Measurements from ENCODE around the gene ZEB2.
"Not testable (repeated sequence)": the region's sequence is repeated elsewhere in the genome, so short reads cannot be mapped to it uniquely, and the experiment has no call there.

The ZEB2 gene

DNA sequence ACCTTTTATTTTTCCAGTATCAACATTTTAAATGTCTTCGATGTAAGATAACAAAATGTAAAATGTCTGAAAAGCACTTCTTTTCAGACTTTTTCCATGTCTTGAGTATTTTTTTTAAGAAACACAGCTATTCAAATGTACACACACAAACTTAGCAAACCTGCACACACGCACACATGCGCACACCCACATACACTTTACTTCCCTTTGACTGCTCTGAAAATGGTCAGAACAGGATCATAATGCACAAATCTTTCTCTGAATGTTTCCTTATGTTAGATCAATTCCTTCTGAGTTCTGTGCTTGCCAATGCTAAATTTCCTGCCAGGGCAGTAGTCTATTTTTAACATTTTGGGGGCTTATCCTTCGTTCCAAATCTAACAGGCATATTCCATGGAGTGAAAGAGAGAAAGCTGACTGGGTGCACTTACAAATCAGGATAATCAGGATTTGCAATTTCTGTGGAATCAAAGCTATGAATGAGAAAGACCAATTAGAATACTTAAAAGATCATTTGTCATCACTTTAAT is 136.3 kb downstream of the ZEB2 start:
- DNase-seq (ENCODE audit: low spot score) = no peak

GRCh38 chr2:144382849-144383248 is 137.1 kb downstream of the ZEB2 start:
- peak; percentile 65 for DNase-seq (ENCODE audit: low spot score)

- DNase-seq (ENCODE audit: low spot score) = no peak
Measured at GRCh38 chr2:144381716-144382115, 138.2 kb downstream of the ZEB2 start.

GRCh38 chr2:144379851-144380311 is 140.0 kb downstream of the ZEB2 start:
- no peak for DNase-seq (ENCODE audit: low spot score)

- DNase-seq (ENCODE audit: low spot score) = no peak
Measured at GRCh38 chr2:144378551-144378950, 141.4 kb downstream of the ZEB2 start.

DNA sequence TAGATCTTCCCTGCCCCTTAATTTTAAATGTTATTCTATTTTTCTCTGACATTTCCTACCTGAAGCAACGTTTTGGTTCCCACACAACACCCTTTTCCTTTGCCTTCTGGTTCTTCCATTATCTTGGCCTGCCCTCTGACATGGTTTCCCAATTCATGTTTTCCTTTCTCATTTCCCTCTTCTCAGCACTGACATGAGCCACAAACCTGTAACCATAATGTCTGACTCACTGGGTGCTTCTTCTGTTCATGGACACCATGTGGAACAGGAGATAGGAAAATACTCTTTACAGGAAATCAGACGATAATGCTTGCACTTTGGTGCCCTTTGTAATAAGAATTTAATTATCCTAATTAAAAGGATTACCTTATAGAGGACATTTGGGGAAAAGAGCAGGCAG is 142.0 kb downstream of the ZEB2 start:
- DNase-seq (ENCODE audit: low spot score) = no peak

DNA sequence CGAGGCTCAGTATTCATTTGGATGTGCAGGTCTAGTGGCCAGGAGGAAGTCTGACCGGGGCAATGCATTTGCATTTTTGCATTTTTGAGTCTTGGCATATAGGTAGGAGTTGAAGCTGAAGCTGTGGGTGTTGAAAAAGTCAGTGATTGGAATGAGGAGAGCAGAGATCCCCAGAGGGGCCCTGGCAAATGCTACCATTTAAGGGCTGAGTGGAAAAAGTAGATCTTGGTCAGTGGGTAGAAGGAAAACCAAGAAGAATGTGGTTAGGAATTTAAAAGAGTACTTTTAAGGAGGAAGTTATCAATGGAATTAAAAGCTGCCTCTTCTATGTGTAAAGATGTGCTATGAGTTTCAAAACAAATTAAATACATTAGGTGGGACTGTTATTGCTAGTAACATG is 143.0 kb downstream of the ZEB2 start:
- DNase-seq (ENCODE audit: low spot score) = no peak

GRCh38 chr2:144376460-144376859 is 143.5 kb downstream of the ZEB2 start:
- DNase-seq (ENCODE audit: low spot score) = no peak

DNA sequence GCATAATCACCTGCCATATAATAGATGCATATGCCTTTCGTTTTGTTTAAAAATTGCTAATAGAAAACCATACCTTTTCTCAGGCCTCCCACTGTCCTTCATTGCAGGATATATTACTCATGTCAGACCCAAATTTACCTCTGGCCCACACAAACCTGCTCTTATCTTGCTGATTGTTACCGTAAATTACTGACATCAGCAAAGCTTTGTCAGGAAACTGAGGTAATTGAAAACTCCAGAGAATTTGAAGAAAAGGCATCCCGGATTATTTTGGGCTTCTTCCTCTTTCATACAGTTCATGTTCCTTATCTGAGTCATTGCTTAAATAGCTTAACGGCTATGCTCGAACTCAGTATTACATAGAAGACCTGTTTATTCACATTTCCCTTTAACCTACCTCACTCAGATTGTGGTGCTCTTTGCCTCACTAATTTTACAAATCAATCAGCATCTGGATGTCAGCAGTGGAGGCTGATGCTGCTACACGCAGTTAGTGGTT is 145.7 kb downstream of the ZEB2 start:
- DNase-seq (ENCODE audit: low spot score) = peak; percentile 48

- DNase-seq (ENCODE audit: low spot score) = no peak
Measured at GRCh38 chr2:144372410-144373080, 147.4 kb downstream of the ZEB2 start.

DNA sequence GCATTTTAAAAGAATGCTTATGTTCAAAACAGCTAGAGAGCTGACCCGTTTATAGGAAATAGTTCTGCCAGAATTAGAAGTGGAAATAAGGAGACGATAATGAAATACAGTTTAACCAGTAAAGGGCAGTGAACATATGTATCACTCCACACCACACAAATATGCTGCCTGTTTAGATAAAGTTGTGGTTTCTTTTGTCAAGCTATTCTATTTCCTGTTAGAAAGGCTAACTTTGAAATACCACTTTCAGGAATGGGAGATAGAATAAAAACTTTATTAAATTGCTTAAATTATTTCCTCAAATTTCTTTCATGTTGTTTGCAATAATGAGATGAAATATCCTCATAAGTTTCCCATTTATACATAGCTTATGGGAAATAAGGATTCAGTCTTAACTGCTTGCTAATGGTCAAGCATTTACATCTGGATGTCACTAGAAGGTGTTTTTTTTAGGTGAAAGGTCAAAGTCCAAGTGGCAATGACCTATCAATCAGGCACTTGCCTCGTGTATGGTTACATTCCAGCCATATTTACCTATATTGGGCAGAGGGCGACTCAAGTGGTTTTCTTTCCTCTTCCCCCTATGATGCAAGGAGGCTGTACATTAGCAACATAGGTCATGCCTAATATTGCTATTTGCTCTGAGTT is 148.9 kb downstream of the ZEB2 start:
- DNase-seq (ENCODE audit: low spot score) = no peak

GRCh38 chr2:144369416-144369815 is 150.5 kb downstream of the ZEB2 start:
- no peak for DNase-seq (ENCODE audit: low spot score)

- no peak for DNase-seq (ENCODE audit: low spot score)
Measured at GRCh38 chr2:144366825-144367429, 153.0 kb downstream of the ZEB2 start.

- DNase-seq (ENCODE audit: low spot score) = no peak
Measured at GRCh38 chr2:144364944-144365738, 154.8 kb downstream of the ZEB2 start.

DNA sequence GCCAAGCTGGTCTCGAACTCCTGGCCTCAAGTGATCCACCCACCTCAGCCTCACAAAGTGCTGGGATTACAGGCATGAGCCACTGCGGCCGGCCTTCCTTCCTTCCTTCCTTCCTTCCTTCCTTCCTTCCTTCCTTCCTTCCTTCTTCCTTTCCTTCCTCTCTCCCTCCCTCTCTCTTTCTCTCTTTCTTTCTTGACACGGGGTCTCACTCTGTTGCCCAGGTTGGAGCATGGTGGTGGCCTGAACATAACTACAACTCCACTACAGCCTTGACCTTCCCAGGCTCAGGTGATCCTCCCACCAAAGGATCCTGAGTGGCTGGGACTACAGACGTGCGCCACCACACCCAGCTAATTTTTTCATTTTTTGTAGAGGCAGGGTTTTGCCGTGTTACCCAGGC is 155.7 kb downstream of the ZEB2 start:
- DNase-seq (ENCODE audit: low spot score) = not testable (repeated sequence)

DNA sequence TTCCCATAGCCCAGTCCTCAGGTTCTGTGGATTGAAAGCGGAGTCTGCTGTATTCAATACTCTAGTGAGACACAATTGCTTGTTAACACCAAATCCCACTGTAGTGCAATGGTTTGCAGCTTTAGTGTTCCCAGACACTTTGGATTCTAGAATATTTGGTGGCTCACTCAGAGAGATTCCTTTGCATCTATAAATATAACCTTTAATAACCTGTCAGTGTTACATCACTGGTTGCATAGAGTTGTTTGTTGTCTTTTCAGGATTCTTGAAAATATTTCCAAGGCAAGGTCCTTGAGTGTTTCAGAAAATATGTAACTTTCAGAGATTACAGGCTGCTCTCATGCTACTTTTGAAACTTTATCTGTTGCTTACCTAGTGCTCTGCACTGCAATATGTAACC is 157.5 kb downstream of the ZEB2 start:
- DNase-seq (ENCODE audit: low spot score) = no peak

GRCh38 chr2:144361742-144362141 is 158.2 kb downstream of the ZEB2 start:
- no peak for DNase-seq (ENCODE audit: low spot score)

DNA sequence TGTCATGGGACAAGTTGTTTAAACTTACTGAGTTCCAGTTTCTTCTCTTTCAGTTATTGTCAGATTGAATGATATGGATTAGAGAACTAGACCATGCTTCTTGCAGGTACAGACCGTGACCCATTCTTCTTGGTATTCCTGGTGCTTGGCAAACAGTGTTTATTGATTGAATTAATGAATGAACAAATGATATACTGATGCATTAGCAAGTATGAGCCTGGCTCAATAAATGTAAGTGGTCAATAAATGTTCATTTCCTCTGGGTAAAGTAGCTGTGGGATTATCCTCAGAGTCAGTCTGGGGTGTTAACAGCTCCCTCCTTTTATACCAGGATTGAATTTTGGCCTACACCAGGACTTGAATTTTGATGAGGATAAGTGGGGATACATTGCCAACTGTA is 160.2 kb downstream of the ZEB2 start:
- no peak for DNase-seq (ENCODE audit: low spot score)

GRCh38 chr2:144358979-144359541 is 160.9 kb downstream of the ZEB2 start:
- peak; percentile 53 for DNase-seq (ENCODE audit: low spot score)

- no peak for DNase-seq (ENCODE audit: low spot score)
Measured at GRCh38 chr2:144358374-144358964, 161.4 kb downstream of the ZEB2 start.

- DNase-seq (ENCODE audit: low spot score) = peak; percentile 89
Measured at GRCh38 chr2:144357623-144358373, 162.1 kb downstream of the ZEB2 start.

Data from activated CD4-positive, alpha-beta T cell treated with anti-CD3 and anti-CD28 coated beads, Interleukin-2, Interleukin-4, amounts not matched to agents 100 ng/mL and 50 ng/mL, durations not matched to agents 16 hours and 8 hours (primary cell).